Ishikawa (cell line): ENCODE results near the gene CFAP57.

Experiments used
- CEBPB ChIP-seq: IDR thresholded peaks from 2 replicates; pipeline ENCODE4 v1.6.1; 2012
- CREB1 ChIP-seq: IDR thresholded peaks from 2 replicates; pipeline ENCODE4 v1.6.1; 2012; ENCODE audit warnings: low read depth
- EGR1 ChIP-seq: IDR thresholded peaks from 2 replicates; pipeline ENCODE4 v1.6.1; 2012
- EP300 ChIP-seq: IDR thresholded peaks from 2 replicates; pipeline ENCODE4 v1.6.1; 2012; ENCODE audit warnings: borderline replicate concordance
- FOXM1 ChIP-seq: IDR thresholded peaks from 2 replicates; pipeline ENCODE4 v1.6.1; 2012; ENCODE audit warnings: low read depth, borderline replicate concordance
- MAX ChIP-seq: IDR thresholded peaks from 2 replicates; pipeline ENCODE4 v1.6.1; 2012
- NFIC ChIP-seq: IDR thresholded peaks from 2 replicates; pipeline ENCODE4 v1.6.1; 2012
- RAD21 ChIP-seq: IDR thresholded peaks from 2 replicates; pipeline ENCODE4 v1.6.1; 2012; ENCODE audit warnings: low read depth
- TAF1 ChIP-seq: IDR thresholded peaks from 2 replicates; pipeline ENCODE4 v1.6.1; 2012; ENCODE audit warnings: low read depth, mild to moderate bottlenecking
- TCF12 ChIP-seq: IDR thresholded peaks from 2 replicates; pipeline ENCODE4 v1.6.1; 2012; ENCODE audit warnings: low read depth
- TEAD4 ChIP-seq: IDR thresholded peaks from 2 replicates; pipeline ENCODE4 v1.6.1; 2012
- USF1 ChIP-seq: IDR thresholded peaks from 2 replicates; pipeline ENCODE4 v1.6.1; 2012
- YY1 ChIP-seq: IDR thresholded peaks from 2 replicates; pipeline ENCODE4 v1.6.1; 2012; ENCODE audit warnings: low read depth
- ZBTB7A ChIP-seq: IDR thresholded peaks from 2 replicates; pipeline ENCODE4 v1.6.1; 2012; ENCODE audit warnings: low read depth
- TF ChIP-seq, protein P1 (sequence below): IDR thresholded peaks from 2 replicates; pipeline ENCODE4 v1.6.1; 2012; ENCODE audit warnings: low read depth, mild to moderate bottlenecking

CFAP57 gene

GRCh38 chr1:43232074-43232473 is 59.9 kb downstream of the CFAP57 start:
- TF ChIP-seq MAX = no peak
- TF ChIP-seq, protein P1, sequence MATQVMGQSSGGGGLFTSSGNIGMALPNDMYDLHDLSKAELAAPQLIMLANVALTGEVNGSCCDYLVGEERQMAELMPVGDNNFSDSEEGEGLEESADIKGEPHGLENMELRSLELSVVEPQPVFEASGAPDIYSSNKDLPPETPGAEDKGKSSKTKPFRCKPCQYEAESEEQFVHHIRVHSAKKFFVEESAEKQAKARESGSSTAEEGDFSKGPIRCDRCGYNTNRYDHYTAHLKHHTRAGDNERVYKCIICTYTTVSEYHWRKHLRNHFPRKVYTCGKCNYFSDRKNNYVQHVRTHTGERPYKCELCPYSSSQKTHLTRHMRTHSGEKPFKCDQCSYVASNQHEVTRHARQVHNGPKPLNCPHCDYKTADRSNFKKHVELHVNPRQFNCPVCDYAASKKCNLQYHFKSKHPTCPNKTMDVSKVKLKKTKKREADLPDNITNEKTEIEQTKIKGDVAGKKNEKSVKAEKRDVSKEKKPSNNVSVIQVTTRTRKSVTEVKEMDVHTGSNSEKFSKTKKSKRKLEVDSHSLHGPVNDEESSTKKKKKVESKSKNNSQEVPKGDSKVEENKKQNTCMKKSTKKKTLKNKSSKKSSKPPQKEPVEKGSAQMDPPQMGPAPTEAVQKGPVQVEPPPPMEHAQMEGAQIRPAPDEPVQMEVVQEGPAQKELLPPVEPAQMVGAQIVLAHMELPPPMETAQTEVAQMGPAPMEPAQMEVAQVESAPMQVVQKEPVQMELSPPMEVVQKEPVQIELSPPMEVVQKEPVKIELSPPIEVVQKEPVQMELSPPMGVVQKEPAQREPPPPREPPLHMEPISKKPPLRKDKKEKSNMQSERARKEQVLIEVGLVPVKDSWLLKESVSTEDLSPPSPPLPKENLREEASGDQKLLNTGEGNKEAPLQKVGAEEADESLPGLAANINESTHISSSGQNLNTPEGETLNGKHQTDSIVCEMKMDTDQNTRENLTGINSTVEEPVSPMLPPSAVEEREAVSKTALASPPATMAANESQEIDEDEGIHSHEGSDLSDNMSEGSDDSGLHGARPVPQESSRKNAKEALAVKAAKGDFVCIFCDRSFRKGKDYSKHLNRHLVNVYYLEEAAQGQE = no peak
- TF ChIP-seq USF1 = peak; percentile 76

DNA sequence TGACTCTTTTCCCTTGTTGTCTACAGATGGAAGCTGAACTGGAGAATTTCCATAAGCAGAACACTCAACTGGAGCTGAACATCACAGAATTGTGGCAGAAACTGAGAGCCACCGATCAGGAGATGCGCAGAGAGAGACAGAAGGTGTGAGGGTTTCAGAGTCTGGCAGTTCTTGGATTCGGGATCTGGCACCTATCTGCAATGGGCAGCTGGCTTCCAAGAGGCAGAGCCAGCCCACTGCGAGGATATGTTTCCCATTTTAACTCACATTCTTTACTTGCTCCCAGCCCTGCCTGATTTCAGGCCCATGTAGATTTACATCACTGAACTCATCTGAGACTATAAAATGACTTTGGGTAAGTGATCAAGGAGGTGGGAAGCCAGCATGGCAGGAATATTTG is 60.4 kb downstream of the CFAP57 start:
- TF ChIP-seq TAF1 = no peak
- TF ChIP-seq, protein P1 = no peak
- no peak for TF ChIP-seq TCF12
- no peak for TF ChIP-seq NFIC

GRCh38 chr1:43233631-43234030 is 61.5 kb downstream of the CFAP57 start:
- TF ChIP-seq FOXM1 (no peak), USF1 (no peak), CREB1 (no peak), EGR1 (no peak), TCF12 (no peak), ZBTB7A (no peak), TEAD4 (no peak), CEBPB (no peak)
- TF ChIP-seq, protein P1 = no peak

- TF ChIP-seq, protein P1 = no peak
- TF ChIP-seq USF1 (no peak), ZBTB7A (no peak), NFIC (no peak)
Measured at GRCh38 chr1:43234267-43234666, 62.1 kb downstream of the CFAP57 start.

DNA sequence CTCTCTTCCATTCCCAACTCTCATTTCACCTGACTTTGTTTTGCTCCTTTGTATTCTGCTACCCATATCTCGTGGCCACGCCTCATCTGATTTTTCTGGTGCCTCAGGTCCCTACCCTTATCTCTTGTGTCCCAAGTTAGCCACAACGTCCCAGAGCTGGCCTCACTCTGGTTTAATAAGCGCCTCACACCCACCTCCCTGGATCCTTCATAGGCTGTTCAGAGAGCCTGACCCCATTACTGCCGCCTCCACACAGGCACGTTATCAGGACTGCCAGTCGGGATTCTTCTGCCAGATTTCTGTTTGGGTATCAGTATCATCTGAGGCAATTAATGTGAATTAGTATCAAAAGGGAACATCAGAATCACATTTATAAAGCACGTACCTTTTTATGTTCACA is 62.9 kb downstream of the CFAP57 start:
- no peak for TF ChIP-seq EGR1
- no peak for TF ChIP-seq CREB1
- no peak for TF ChIP-seq TCF12
- no peak for TF ChIP-seq NFIC
- no peak for TF ChIP-seq FOXM1
- TF ChIP-seq, protein P1 = no peak
- TF ChIP-seq RAD21 = no peak
- TF ChIP-seq EP300 = no peak
- TF ChIP-seq YY1 = no peak
- no peak for TF ChIP-seq CEBPB
- TF ChIP-seq USF1 = no peak
- no peak for TF ChIP-seq TAF1
- no peak for TF ChIP-seq MAX
